ENCODE data around the gene TRPM3.
"Not testable (repeated sequence)": the region's sequence is repeated elsewhere in the genome, so short reads cannot be mapped to it uniquely, and the experiment has no call there.

Gene TRPM3

GRCh38 chr9:70765946-70766345 lies 355.5 kb downstream of the TRPM3 start:
- no peak for FAIRE-seq
- DNase-seq (ENCODE audit: low spot score) = no peak

GRCh38 chr9:70761139-70761670 lies 360.2 kb downstream of the TRPM3 start:
- DNase-seq (ENCODE audit: low spot score) (no peak), FAIRE-seq (no peak)

- FAIRE-seq = no peak
These were observed 361.2 kb downstream of the TRPM3 start for GRCh38 chr9:70760228-70760627.

GRCh38 chr9:70753311-70753710 lies 368.1 kb downstream of the TRPM3 start:
- FAIRE-seq (no peak), DNase-seq (ENCODE audit: low spot score) (no peak)

More at GRCh38 chr9:70760228-70760627, 361.2 kb downstream of the TRPM3 start:
- no peak for DNase-seq (ENCODE audit: low spot score)

- FAIRE-seq (no peak), DNase-seq (ENCODE audit: low spot score) (no peak)
These were observed 372.4 kb downstream of the TRPM3 start for GRCh38 chr9:70749066-70749465.

GRCh38 chr9:70747261-70747718 lies 374.1 kb downstream of the TRPM3 start:
- DNase-seq (ENCODE audit: low spot score) = no peak
- FAIRE-seq = no peak

- DNase-seq (ENCODE audit: low spot score) = no peak
These were observed 374.7 kb downstream of the TRPM3 start for GRCh38 chr9:70746760-70747159.

GRCh38 chr9:70746316-70746715 lies 375.1 kb downstream of the TRPM3 start:
- no peak for FAIRE-seq
- DNase-seq (ENCODE audit: low spot score) = no peak

More at GRCh38 chr9:70746760-70747159, 374.7 kb downstream of the TRPM3 start:
- no peak for FAIRE-seq

GRCh38 chr9:70724794-70725193 lies 396.6 kb downstream of the TRPM3 start:
- DNase-seq (ENCODE audit: low spot score); FAIRE-seq: not testable (repeated sequence)

- not testable (repeated sequence) for FAIRE-seq; DNase-seq (ENCODE audit: low spot score)
These were observed 397.4 kb downstream of the TRPM3 start for GRCh38 chr9:70724025-70724424.

GRCh38 chr9:70706797-70707196 lies 414.6 kb downstream of the TRPM3 start:
- not testable (repeated sequence) for FAIRE-seq

GRCh38 chr9:70701163-70701562 lies 420.3 kb downstream of the TRPM3 start:
- FAIRE-seq = no peak
- DNase-seq (ENCODE audit: low spot score) = no peak

More at GRCh38 chr9:70706797-70707196, 414.6 kb downstream of the TRPM3 start:
- not testable (repeated sequence) for DNase-seq (ENCODE audit: low spot score)

- FAIRE-seq (no peak), DNase-seq (ENCODE audit: low spot score) (no peak)
These were observed 424.6 kb downstream of the TRPM3 start for GRCh38 chr9:70696694-70697335.

- no peak for DNase-seq (ENCODE audit: low spot score)
- FAIRE-seq = no peak
These were observed 426.7 kb downstream of the TRPM3 start for GRCh38 chr9:70694758-70695157.

- no peak for FAIRE-seq
- no peak for DNase-seq (ENCODE audit: low spot score)
These were observed 428.2 kb downstream of the TRPM3 start for GRCh38 chr9:70693186-70693585.

GRCh38 chr9:70692431-70692830 lies 429.0 kb downstream of the TRPM3 start:
- no peak for DNase-seq (ENCODE audit: low spot score)
- no peak for FAIRE-seq

GRCh38 chr9:70688704-70689103 lies 432.7 kb downstream of the TRPM3 start:
- no peak for DNase-seq (ENCODE audit: low spot score)
- no peak for FAIRE-seq

- FAIRE-seq (no peak), DNase-seq (ENCODE audit: low spot score) (no peak)
These were observed 437.6 kb downstream of the TRPM3 start for GRCh38 chr9:70683841-70684240.

- no peak for FAIRE-seq
- no peak for DNase-seq (ENCODE audit: low spot score)
These were observed 439.1 kb downstream of the TRPM3 start for GRCh38 chr9:70682298-70682697.

- FAIRE-seq = no peak
These were observed 441.6 kb downstream of the TRPM3 start for GRCh38 chr9:70679845-70680244.

GRCh38 chr9:70678153-70678552 lies 443.3 kb downstream of the TRPM3 start:
- DNase-seq (ENCODE audit: low spot score) (no peak), FAIRE-seq (no peak)

More at GRCh38 chr9:70679845-70680244, 441.6 kb downstream of the TRPM3 start:
- no peak for DNase-seq (ENCODE audit: low spot score)

GRCh38 chr9:70677055-70677735 lies 444.2 kb downstream of the TRPM3 start:
- DNase-seq (ENCODE audit: low spot score) = no peak
- no peak for FAIRE-seq

Measured in RCC 7860 (cell line).